ENCODE measurements around the gene PREB.

The PREB gene

GRCh38 chr2:27152102-27152795 is 17.8 kb upstream of the PREB start:
- DNase-seq = no peak

- DNase-seq = no peak
Measured at GRCh38 chr2:27150639-27151230, 16.3 kb upstream of the PREB start.

- DNase-seq = no peak
Measured at GRCh38 chr2:27149570-27150405, 15.4 kb upstream of the PREB start.

GRCh38 chr2:27148801-27149439 is 14.5 kb upstream of the PREB start, which contains the start of gene TCF23:
TSS of gene TCF23 (plus strand) at chr2:27149004. CDS start at chr2:27149134, 130 bp downstream.
- no peak for DNase-seq

DNA sequence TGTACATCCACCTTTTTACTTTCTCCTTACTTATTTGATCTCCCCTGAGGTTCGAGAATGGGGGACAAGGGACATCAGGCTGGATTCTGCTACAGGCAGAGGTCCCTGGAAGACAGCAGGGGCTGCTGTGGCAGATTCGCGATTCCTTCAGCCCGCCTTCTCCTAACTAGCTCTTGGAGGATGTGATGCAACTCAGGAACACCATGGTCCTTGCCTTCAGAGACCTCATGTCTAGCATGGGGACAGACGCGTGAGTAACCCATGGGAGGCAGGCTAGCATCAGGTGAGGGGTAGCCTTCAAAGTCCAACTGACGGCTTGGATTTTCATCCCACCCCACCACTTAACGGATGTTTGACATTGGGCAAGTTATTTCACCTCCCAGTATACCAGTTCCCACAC is 13.5 kb upstream of the PREB start:
- DNase-seq = no peak

GRCh38 chr2:27145682-27146081 is 11.2 kb upstream of the PREB start:
- no peak for DNase-seq

DNA sequence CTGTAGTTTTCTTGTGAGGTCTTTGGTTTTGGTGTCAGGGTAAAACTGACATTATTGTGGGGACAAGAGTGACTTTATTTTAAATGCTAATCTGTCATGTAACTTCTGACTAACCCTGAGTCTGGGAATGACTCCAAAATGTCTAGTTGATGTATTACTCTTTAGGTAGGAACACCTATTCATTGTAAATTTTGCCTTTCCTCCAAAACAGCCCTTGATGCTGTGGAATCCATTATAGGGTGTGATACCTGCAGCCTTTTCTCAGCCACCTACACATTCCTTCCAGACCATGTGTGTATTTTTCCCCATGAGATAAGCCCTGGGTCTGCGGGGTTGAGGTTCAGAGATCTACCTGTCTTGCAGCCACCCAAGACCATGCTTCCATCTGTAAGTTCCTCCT is 8.8 kb upstream of the PREB start:
- DNase-seq = no peak

GRCh38 chr2:27139310-27139709 is 4.9 kb upstream of the PREB start, which contains the start of gene PRR30:
TSS of gene PRR30 (minus strand) at chr2:27139410. CDS start at chr2:27138329, 1,081 bp downstream.
- no peak for DNase-seq

DNA sequence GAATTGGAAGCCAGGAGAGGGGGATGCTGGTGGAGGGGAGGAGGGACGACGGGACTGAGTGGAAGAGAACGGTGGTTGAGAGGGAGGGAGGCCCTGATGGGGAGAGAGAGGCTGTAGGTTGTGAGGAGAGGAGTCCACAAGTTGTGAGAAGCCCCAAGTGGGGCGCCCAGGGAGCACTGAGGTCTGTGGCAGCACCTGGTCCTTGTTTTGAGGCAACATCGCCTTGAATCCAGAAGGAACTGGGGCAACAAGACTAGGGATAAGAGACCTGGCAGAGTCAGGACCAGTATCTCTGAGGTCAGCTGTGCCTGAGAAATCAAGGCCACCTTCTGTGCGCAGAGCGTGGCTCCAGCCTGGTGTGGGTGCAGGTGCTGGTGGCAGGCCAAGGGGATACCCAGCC is 3.7 kb upstream of the PREB start:
- DNase-seq = no peak

DNA sequence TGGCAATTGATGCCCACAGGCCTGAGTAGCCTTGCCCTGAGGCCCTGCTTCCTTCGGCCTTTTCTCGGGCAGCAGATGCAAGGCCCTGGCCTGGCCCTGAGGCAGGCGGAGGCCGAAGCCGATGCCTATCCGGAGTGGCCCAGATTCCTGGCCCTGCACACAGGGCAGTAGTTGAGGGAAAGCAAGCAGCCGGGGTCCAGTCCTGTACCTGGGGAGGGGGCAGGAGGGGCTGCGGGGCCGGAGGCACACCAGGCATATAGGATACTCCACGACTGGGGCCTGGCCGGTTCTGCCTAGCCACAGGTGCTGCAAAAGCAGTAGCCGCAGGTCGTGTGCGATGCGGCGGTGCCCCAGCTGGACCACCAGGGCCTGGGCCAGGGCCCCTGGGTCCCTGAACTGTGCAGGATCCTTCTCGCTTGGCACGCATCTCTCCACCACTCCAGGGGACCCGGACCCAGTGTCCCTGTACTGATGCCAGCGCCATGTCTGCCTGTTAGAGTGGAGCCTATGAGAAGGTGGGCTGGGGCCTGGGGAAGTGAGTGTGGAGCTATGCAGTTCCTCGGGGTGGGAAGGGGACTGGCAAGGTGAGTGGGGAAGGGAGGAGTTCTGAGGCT is 3.0 kb upstream of the PREB start:
- DNase-seq = no peak

DNA sequence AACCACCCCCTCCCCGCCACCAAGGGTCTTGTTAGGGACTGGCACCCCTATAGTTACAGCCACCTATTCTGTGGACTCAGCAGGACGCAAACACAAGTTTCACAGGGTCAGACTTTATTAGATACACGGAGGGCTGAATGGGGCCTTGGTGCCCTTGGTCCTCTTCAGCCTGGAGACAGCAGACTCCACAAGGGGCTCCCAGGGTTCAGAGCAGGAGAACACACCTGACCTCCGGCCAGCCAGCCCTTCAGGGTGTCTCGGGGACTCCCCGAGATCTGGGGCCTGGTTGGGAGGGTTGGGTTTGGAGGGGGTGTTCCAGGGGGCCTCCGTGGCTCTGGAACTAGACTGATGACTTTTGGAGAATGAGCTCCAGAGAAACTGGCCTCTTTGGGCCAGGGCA is 2.3 kb upstream of the PREB start:
- no peak for DNase-seq

DNA sequence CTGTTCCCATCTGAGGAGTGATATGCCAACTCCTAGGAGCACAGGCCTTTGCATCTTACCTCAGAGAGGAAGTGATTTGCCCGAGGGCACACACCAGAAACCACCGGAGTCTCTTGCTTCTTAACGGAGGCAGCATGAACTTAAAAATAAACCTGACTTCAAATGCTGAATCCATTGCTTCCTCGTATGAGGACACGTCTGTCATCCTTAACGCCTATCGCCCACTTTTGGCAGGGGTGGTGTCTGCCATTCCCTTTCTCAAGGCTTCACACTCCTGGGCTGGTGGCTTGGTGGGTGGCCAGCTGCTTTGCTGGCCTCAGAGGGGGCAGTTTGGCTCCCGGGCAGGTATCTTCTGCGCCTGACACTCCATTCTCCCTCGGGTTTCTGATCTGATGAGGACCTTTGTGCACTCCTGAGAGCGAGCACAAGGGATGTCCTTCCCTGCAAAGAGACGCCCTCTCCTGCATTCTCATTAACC is 1.1 kb upstream of the PREB start:
- DNase-seq = no peak

DNA sequence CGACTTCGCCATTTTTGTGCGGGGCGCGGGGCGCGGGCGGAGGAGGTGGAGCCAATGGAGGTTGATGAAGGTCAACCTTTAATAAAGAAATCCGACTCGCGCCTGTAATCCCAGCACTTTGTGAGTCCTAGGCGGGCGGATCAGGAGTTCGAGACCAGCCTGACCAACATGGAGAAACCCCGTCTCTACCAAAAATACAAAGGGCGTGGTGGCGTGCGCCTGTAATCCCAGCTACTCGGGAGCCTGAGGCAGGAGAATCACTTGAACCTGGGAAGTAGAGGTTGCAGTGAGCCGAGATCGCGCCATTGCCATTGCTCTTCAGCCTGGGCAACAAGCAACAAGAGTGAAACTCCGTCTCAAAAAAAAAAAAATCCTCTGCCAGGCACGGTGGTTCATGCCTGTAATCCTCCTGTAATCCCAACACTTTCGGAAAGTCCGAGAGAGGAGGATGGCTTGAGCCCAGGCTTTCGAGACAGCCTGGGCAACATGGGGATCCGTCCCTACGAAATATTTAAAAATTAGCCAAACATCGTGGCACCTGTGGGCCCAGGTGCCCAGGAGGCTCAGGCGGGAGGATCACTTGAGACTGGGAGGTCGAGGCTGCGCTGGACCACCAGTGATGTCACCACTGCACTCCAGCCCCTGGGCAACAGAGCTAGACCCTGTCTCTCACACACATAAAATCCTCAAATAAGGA is 493 bp upstream of the PREB start:
- no peak for DNase-seq

DNA sequence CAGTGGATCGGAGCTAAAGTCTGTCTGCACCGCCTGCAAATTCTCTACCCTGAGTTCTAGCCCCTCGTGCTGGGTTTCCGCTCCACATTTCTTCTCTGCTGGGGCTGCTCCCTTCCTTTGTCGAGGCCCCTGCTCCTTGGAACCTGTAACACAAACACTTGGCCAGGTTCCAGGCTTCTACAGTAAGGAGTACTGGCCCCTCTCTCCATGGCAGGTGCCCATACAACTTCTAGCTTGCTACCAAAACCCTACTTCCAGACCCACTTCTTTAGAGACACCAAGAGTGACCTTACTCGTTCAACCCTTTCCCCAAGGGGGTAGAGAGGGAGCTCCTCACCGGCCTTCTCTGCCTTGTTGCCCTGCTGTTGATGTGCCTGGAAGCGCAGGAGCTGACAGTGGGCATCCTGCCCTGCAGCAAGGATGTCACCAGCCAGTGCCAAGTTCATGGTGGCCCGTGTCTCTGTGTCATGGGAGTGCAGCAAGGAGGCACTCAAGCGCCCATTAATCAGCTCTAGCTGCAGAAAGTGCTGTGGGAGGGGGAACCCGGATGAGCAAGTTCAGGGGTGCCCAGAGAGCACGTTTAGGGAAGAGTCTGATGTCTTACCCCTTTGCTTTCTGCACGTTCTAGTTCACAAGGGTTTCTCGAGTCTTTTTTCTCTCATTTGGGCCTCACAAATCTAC is 1.1 kb downstream of the PREB start:
- no peak for DNase-seq

DNA sequence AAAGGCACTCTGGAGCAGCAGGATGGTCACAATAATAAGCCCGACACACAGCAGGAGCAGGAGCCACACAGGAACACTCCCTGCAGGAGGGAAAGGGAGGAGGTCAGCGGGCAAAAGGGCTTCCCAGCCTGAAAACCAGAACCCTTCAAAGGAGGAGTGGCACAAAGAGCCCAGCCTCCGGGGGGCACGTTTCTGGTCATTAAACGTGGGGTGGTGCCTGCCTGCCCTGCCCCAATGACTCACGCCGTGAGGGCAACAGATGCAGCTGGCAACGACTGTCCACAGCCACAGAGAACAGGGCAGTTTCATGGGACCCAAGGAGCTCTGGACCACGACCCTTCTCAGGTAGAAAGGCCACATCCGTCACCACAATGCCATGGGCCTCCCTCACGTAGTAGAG is 3.0 kb downstream of the PREB start:
- DNase-seq = no peak

DNA sequence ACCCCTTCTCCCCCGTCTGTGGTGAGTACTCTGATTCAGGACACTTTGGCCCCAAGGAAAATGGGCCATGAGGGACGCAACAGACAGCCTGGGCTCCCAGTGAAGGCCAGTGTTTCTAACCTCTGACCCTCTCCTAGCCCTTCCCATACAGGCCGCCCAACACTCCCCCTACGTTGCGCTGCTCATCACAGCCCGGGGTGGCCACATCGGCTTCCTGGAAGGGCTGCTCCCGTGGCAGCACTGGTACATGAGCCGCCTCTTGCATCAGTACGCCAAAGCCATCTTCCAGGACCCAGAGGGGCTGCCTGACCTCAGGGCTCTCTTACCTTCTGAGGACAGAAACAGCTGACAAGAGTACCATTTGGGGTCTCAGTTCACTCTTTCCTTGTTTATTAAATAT is 4.0 kb downstream of the PREB start:
- no peak for DNase-seq

- DNase-seq = no peak
Measured at GRCh38 chr2:27128668-27129571, 5.5 kb downstream of the PREB start.

GRCh38 chr2:27127883-27128667 is 6.4 kb downstream of the PREB start:
- no peak for DNase-seq

DNA sequence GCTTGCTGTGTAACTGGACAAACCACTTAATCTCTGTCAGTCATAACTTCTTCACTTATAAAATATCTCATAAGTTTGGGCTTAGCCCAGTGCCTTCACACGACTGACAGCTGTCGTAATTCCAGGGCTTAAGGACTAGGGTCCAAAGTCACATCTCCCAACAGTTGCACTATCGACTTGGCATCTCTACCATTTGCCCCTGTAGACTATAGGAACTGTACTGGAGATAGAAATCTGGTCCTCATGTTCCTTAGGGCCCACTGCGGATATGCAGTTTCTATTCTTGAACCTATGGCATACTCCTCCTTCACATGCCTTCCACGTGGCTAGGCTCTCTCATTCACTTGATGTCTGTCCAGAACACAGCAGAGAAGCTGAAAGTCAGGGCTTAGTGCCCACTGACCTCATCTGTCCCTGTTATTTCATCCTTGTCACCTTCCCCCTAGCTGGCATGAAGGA is 8.2 kb downstream of the PREB start:
- no peak for DNase-seq

All from NCI-H446 treated with DMSO at 0.1 percent for 48 hours (cell line).